BE2C (cell line): Measurements from ENCODE around the gene ALPP.
"Not testable (repeated sequence)": the region's sequence is repeated elsewhere in the genome, so short reads cannot be mapped to it uniquely, and the experiment has no call there.

Experiments used
- DNase-seq: peaks from one replicate; pipeline ENCODE4 v3.0.0-alpha.2; 2020
- H3K27me3 ChIP-seq: fragments of 250-450 bp; sonication (Bioruptor Pico); 2 replicates; pipeline ENCODE4 v1.5.1; 2020; ENCODE audit warnings: mild to moderate bottlenecking
- H3K36me3 ChIP-seq: fragments of 250-450 bp; sonication (Bioruptor Pico); 2 replicates; pipeline ENCODE4 v1.5.1; 2020; ENCODE audit warnings: mild to moderate bottlenecking
- H3K4me1 ChIP-seq: fragments of 250-450 bp; sonication (Bioruptor Pico); 2 replicates; pipeline ENCODE4 v1.5.1; 2020
- H3K4me3 ChIP-seq: 2 replicates; pipeline ENCODE4 v1.5.1; 2011; ENCODE audit warnings: low read depth, low read length
- H3K9me3 ChIP-seq: fragments of 250-450 bp; sonication (Bioruptor Pico); 2 replicates; pipeline ENCODE4 v1.5.1; 2020
- TF ChIP-seq, protein P1 (sequence below): IDR thresholded peaks from 2 replicates; pipeline ENCODE4 v1.5.1; 2012; ENCODE audit warnings: mild to moderate bottlenecking, low read depth, low read length

ALPP gene

DNA sequence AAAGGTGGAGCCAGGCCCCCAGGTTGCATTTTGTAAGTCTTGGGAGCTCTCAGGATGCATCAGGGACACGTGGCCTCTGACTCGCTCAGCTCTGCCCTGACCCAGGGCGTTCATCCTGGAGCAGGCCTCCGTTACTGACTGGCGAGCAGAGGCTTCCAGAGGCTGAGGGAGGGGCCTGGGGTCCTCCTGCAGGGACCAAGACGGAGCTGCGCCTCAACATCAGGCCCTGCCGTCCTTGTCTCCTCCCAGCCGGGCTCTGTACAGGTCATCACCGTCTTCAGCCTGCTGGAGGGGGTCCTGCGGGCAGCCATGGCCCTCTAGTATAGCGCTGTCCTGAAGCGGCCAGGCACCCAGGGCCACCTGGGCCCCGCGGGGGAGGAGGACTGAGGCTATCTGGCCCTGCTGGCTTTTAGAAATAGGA lies 10.2 kb upstream of the ALPP start:
- Histone ChIP-seq H3K9me3 (no peaks in the 10 kb centered on the region), H3K27me3 (no peaks in the 10 kb centered on the region), H3K4me1 (no peaks in the 10 kb centered on the region), H3K4me3 (no peak overlapping the region), H3K36me3 (no peaks in the 10 kb centered on the region)
- TF ChIP-seq, protein P1, sequence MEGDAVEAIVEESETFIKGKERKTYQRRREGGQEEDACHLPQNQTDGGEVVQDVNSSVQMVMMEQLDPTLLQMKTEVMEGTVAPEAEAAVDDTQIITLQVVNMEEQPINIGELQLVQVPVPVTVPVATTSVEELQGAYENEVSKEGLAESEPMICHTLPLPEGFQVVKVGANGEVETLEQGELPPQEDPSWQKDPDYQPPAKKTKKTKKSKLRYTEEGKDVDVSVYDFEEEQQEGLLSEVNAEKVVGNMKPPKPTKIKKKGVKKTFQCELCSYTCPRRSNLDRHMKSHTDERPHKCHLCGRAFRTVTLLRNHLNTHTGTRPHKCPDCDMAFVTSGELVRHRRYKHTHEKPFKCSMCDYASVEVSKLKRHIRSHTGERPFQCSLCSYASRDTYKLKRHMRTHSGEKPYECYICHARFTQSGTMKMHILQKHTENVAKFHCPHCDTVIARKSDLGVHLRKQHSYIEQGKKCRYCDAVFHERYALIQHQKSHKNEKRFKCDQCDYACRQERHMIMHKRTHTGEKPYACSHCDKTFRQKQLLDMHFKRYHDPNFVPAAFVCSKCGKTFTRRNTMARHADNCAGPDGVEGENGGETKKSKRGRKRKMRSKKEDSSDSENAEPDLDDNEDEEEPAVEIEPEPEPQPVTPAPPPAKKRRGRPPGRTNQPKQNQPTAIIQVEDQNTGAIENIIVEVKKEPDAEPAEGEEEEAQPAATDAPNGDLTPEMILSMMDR = no peak
- no peak for DNase-seq

DNA sequence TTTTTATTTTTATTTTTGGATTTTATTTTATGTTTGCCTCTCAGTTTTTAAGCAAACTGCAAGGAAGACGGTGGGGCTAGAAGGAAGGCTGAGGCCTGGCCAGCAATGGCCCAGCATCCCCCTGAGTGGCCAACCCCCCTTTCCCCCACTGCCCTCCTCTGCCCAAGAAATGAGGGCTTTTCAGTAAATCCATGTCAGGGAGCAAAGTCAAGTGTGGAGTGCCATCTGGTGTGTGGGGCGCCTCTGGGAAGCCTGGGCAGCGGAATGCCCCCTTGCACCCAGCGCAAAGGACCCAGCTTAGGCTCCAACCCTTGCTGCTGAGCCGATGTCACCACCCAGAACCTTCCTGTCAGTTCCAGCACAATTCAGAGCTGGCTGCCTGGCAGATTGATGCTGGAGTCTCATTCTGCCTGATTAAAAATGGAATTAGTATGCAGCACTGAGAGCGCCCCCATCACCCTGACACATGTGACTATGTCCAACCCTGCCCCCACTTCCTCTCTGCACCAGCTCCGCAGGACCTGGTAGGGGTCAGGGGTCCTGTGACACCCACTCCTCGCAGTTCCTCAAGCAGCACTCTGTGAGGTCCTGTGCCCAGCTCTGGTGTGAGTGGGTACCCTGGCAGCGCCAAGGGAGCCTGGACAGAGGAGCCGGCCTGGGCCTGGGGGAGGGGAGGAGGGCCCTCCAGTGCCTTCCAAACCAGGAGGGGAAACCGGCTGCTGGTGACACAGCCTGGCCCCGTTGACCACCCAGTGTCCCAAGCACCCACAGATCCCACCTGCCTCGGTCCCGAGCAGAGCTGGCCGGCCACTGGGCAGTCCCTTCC lies 9.2 kb upstream of the ALPP start:
- no peaks in the 10 kb centered on the region; the same call in 1 of the 2 replicates for H3K27me3 ChIP-seq
- H3K4me3 ChIP-seq = no peak overlapping the region
- no peaks in the 10 kb centered on the region for H3K9me3 ChIP-seq
- DNase-seq = no peak
- H3K4me1 ChIP-seq = no peaks in the 10 kb centered on the region
- H3K36me3 ChIP-seq = no peaks in the 10 kb centered on the region
- TF ChIP-seq, protein P1 = no peak

DNA sequence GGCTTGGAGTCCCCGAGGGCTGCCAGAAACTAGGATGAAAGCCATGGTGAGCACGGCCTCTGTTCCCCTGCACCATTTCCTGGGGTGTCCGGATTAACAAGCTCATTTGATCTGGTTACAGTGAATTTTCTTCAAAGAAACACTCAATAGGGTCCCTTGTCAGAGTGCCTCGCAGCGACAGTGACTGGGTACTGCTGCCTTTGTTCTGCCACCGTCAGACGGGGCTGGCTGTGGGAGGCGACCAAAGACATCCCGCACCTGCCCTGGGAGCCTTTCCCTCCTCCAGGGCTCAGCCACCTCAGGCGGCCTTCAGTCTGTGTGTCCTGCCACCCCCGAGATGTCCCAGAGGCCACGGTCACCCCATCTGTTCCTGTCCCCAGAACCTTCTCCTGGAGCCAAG lies 8.5 kb upstream of the ALPP start:
- not testable (repeated sequence) for H3K9me3 ChIP-seq, H3K4me1 ChIP-seq, H3K27me3 ChIP-seq, DNase-seq, H3K4me3 ChIP-seq, H3K36me3 ChIP-seq

DNA sequence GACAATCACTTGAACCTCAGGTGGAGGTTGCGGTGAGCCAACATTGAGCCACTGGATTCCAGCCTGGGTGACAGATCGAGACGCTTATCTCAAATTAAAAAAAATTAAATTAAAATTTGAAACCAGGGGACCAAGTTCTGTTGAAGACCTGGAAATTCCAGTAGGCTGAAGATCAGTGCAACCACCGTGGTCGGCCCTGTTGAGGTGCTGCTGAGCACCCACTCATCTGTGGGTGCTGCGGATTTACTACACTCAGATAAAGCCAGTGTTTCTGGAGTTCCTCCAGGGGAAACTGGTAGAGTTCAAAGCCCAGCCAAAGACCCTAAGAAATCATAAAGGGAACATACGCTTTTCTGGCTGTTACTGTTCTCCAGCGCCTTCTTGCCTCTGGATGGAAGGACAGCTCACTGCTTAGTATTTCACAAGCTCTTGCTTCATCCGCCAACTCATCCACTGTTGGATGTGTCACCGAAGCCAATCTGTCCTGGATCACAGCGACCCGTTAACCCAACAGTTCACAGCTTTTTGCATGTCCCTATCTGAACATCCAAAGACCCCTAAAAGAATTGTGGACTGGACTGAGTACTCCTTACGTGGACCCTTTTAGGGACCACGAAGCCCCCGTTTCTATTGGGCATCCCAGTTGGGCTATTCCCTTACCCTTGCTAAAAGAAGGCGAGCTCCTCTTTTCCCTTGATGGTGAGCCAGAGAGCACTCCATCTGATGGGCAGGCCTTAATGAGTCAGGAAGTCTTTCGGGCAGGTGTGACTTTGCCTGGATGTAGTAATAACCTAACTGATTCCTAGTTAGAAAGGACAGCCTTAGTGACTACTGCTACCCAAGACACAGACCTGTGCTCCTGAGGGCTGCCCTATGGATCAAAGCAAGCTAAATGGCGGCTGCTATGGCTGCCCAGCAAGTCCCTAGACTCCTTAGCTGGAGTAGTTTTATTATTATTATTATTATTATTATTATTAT lies 6.0 kb upstream of the ALPP start:
- TF ChIP-seq, protein P1 = no peak
- Histone ChIP-seq H3K4me3 (no peak overlapping the region), H3K36me3 (no peaks in the 10 kb centered on the region), H3K27me3 (no peaks in the 10 kb centered on the region; the same call in 1 of the 2 replicates), H3K4me1 (no peaks in the 10 kb centered on the region), H3K9me3 (no peaks in the 10 kb centered on the region)
- DNase-seq = no peak

DNA sequence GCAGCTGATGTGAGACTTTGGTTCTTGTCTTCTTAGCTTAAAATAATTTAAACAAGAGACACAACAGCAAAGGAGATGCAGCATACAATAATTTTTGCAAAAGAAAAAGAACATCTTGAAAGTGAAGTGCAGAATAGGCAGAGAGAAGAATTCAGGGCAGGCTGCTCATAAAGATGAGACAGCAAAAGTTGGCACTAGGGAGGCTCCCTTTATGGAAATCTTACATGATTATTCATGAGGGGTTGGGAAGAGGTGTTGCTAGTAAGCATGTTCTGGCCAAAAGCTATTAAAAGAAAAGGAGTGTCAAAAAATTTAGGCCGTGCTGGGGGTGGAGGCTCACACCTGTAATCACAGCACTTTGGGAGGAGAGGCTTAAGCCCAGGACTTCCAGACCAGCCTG lies 4.2 kb upstream of the ALPP start:
- TF ChIP-seq, protein P1 = no peak
- no peak overlapping the region for H3K4me3 ChIP-seq
- no peak for DNase-seq
- no peaks in the 10 kb centered on the region for H3K9me3 ChIP-seq
- no peaks in the 10 kb centered on the region for H3K36me3 ChIP-seq
- H3K4me1 ChIP-seq = no peaks in the 10 kb centered on the region
- H3K27me3 ChIP-seq = no peaks in the 10 kb centered on the region; the same call in 1 of the 2 replicates

DNA sequence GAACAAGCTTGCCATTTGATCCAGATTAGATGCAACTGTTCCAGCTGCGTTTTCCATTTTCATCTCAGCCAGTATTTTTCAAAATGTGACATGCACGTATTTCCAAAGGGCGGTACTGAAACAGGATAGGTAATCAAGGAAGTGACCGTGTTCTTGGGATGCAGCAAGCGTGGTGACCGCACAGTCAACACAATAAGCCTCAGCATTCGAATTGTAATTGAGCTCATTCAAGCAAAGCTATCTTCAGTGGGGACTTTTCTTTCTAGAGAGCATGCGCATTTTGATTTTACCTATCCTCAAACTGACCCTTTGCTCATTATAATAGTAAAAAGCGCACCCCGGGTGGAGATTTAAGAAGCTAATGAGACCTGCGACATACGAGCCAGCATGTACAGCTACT lies 3.4 kb upstream of the ALPP start:
- TF ChIP-seq, protein P1 = no peak
- Histone ChIP-seq H3K9me3 (no peaks in the 10 kb centered on the region), H3K4me3 (no peak overlapping the region), H3K4me1 (no peaks in the 10 kb centered on the region), H3K36me3 (no peaks in the 10 kb centered on the region), H3K27me3 (no peaks in the 10 kb centered on the region; the same call in 1 of the 2 replicates)
- no peak for DNase-seq
